ENCODE measurements around the gene RENBP.

Gene RENBP

DNA sequence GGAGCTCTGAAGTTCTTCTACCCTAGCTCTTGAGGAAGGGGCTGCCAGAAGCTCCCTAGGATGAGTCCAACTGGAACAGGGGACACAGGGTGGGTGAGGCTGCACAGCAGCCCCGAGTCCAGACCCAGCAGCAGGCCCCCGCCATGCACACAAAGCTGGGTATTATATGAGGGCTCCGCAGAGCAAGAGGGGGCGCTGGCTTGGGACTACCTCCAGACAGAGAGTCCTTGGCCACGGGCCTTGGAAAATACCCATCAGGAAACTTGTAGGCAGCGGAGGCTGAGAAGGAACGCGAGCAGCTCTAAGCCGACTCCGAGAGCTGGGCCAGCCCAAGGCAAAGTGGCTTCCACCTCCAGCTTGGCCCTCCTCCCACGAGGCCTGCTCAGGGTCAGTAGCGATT lies 19.1 kb upstream of the RENBP start:
- Histone ChIP-seq H3K9me3 (ENCODE audit: low read depth, low read length) (no peaks in the 10 kb centered on the region), H3K9ac (ENCODE audit: insufficient read length) (no peak overlapping the region), H3K4me3 (no peak overlapping the region), H3K36me3 (ENCODE audit: insufficient read depth, low read length) (peaks cover 53% of the 10 kb centered on the region; the same call in 1 of the 2 replicates), H3K27ac (no peak overlapping the region)
- no peak for DNase-seq (ENCODE audit: low read depth, low spot score)
- TF ChIP-seq POLR2AphosphoS5 (IDR thresholded peaks at IDR 0.05; ENCODE audit: borderline replicate concordance, low read depth, low read length): no peak
- TF ChIP-seq EZH2 (IDR thresholded peaks at IDR 0.05): no peak
- no peak for TF ChIP-seq FOXP2 (optimal IDR thresholded peaks at IDR 0.05; ENCODE audit: control extremely low read depth, extremely low read length, insufficient read depth)

DNA sequence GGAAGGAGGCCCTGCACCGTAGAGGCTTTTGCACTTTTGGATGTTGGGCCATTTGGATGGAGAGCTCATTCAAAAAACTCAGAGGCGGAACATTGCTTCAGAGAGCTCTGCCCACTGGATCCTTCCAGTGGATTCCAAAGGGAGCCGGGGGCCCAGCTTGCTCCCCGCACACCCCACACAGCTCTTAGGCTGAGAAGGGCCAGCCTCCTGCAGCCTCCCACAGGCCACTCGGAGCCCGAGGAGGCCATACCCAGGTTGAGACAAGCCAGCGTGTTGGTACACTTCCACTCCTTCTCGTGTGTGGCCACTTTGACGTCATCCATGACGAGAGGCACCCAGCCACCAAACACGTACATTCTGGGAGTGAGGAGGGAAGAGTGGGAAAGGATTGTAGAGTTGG lies 16.8 kb upstream of the RENBP start:
- DNase-seq (ENCODE audit: low read depth, low spot score): no peak
- Histone ChIP-seq H3K9ac (ENCODE audit: insufficient read length) (no peak overlapping the region), H3K9me3 (ENCODE audit: low read depth, low read length) (no peaks in the 10 kb centered on the region), H3K36me3 (ENCODE audit: insufficient read depth, low read length) (peaks cover 70% of the 10 kb centered on the region; the same call in 1 of the 2 replicates), H3K27ac (no peak overlapping the region), H3K4me3 (no peak overlapping the region)
- TF ChIP-seq FOXP2 (optimal IDR thresholded peaks at IDR 0.05; ENCODE audit: control extremely low read depth, extremely low read length, insufficient read depth): no peak
- no peak for TF ChIP-seq POLR2AphosphoS5 (IDR thresholded peaks at IDR 0.05; ENCODE audit: borderline replicate concordance, low read depth, low read length)
- TF ChIP-seq EZH2 (IDR thresholded peaks at IDR 0.05): no peak

DNA sequence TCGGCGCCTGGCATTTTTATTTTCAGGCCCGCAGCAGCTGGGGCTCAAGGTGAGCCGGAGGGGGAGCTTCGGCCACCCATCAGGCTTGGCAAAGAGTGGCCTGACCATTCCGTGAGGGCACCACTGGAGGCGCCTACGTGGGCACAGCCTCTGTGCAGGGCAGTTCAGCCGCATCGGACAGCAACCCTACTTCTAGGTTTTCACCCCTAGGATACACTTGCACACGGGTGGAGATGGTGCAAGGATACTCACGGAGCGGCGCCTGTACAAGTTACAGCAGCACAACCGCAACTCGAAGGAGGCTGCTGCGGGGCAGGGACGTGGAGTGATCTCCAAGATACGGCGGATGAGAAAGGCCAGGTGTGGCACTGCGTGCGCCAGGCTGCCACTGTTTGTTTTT lies 16.3 kb upstream of the RENBP start:
- peaks cover 75% of the 10 kb centered on the region; the same call in 1 of the 2 replicates for H3K36me3 ChIP-seq (ENCODE audit: insufficient read depth, low read length)
- no peak for DNase-seq (ENCODE audit: low read depth, low spot score)
- TF ChIP-seq FOXP2 (optimal IDR thresholded peaks at IDR 0.05; ENCODE audit: control extremely low read depth, extremely low read length, insufficient read depth) (no peak), POLR2AphosphoS5 (IDR thresholded peaks at IDR 0.05; ENCODE audit: borderline replicate concordance, low read depth, low read length) (no peak), EZH2 (IDR thresholded peaks at IDR 0.05) (no peak)
- no peaks in the 10 kb centered on the region for H3K9me3 ChIP-seq (ENCODE audit: low read depth, low read length)
- no peak overlapping the region for H3K27ac ChIP-seq
- H3K4me3 ChIP-seq: no peak overlapping the region
- no peak overlapping the region for H3K9ac ChIP-seq (ENCODE audit: insufficient read length)

DNA sequence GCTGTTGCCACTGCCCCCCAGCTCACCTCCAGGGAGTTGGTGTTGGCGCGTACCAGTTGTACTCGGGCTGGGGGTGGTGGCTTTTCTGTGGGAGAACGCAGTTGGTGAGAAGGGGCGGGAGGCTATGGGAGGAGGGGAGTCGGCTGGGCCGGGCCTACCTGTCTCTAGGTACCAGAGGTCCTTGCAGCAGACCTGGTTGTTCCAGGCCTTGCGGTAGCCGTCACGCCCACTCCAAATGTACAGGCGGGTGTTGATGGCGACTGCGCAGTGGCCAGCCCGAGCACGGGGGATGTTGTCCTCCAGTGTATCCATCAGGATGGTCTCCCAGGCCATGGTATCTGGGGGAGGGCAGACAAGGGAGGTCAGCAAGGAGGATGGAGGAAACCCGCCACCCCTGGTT lies 15.6 kb upstream of the RENBP start:
- no peak for TF ChIP-seq EZH2 (IDR thresholded peaks at IDR 0.05)
- TF ChIP-seq POLR2AphosphoS5 (IDR thresholded peaks at IDR 0.05; ENCODE audit: borderline replicate concordance, low read depth, low read length): no peak
- no peak for TF ChIP-seq FOXP2 (optimal IDR thresholded peaks at IDR 0.05; ENCODE audit: control extremely low read depth, extremely low read length, insufficient read depth)
- no peak for DNase-seq (ENCODE audit: low read depth, low spot score)
- Histone ChIP-seq H3K27ac (no peak overlapping the region), H3K36me3 (ENCODE audit: insufficient read depth, low read length) (peaks cover 81% of the 10 kb centered on the region; the same call in 1 of the 2 replicates), H3K4me3 (no peak overlapping the region), H3K9me3 (ENCODE audit: low read depth, low read length) (no peaks in the 10 kb centered on the region), H3K9ac (ENCODE audit: insufficient read length) (no peak overlapping the region)

DNA sequence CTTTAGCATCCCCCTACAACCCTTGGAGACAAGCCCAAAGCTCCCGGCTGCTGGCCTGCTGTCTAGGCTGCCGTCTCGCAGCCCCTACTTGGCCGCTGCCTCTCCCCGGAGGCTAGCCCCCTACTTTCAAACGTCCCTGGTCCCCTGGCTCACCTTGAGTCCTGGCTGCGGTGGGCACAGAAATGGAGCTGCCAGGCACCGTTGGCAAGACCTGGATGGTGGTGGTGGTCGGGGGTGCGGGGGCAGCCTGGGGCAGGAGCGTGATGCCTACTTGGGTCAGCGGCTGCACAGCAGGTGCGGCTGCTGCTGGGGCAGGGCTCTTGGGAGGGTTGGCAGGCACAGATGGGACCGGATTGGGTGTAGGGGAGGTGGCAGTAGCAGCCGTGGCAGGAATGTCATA lies 15.2 kb upstream of the RENBP start:
- no peak for DNase-seq (ENCODE audit: low read depth, low spot score)
- Histone ChIP-seq H3K9me3 (ENCODE audit: low read depth, low read length) (no peaks in the 10 kb centered on the region), H3K27ac (no peak overlapping the region), H3K36me3 (ENCODE audit: insufficient read depth, low read length) (peaks cover 81% of the 10 kb centered on the region; the same call in 1 of the 2 replicates), H3K9ac (ENCODE audit: insufficient read length) (no peak overlapping the region), H3K4me3 (no peak overlapping the region)
- TF ChIP-seq EZH2 (IDR thresholded peaks at IDR 0.05): no peak
- TF ChIP-seq FOXP2 (optimal IDR thresholded peaks at IDR 0.05; ENCODE audit: control extremely low read depth, extremely low read length, insufficient read depth): no peak
- no peak for TF ChIP-seq POLR2AphosphoS5 (IDR thresholded peaks at IDR 0.05; ENCODE audit: borderline replicate concordance, low read depth, low read length)

DNA sequence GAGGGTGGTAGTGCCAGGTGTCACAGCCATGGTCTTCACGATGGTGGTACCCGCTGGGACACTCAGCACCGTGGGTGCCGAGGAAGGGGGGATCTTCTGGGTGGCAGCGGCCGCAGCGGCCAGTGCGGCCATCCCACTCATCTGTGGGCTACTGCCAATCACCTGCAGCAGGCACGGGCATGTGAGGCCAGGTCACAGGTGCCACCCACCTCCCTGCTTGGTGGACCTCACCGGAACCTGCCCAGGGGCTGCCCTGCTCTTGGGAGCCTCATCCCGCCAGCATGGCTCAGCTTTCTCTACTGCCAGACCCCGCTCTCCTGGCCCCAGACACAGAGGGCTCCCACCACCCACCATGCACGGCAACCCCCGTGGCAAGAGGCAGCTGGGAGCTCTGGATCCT lies 14.2 kb upstream of the RENBP start:
- Histone ChIP-seq H3K27ac (no peak overlapping the region), H3K4me3 (no peak overlapping the region), H3K9ac (ENCODE audit: insufficient read length) (no peak overlapping the region), H3K36me3 (ENCODE audit: insufficient read depth, low read length) (peaks cover 80% of the 10 kb centered on the region; the same call in 1 of the 2 replicates), H3K9me3 (ENCODE audit: low read depth, low read length) (no peaks in the 10 kb centered on the region)
- no peak for DNase-seq (ENCODE audit: low read depth, low spot score)
- TF ChIP-seq FOXP2 (optimal IDR thresholded peaks at IDR 0.05; ENCODE audit: control extremely low read depth, extremely low read length, insufficient read depth) (no peak), EZH2 (IDR thresholded peaks at IDR 0.05) (no peak), POLR2AphosphoS5 (IDR thresholded peaks at IDR 0.05; ENCODE audit: borderline replicate concordance, low read depth, low read length) (no peak)

DNA sequence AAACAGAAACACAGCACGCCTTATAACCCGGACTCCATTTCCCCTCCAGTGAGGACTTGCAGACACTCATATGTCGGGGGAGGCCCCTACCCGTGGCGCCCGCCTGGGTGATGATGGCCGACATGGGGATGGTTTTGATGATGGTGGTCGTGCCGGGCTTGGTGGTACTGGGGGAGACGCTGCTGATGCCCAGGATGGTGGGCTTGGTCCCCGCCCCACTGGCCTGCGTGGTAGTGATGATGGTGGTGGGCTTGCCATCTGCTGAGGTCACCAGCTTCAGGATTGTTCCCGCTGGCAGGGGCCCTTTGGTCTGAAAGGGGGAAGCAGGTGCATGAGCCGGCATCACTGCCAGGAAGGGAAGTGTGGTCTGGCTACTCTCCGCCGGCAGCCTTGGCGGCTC lies 12.8 kb upstream of the RENBP start:
- Histone ChIP-seq H3K4me3 (no peak overlapping the region), H3K36me3 (ENCODE audit: insufficient read depth, low read length) (peaks cover 82% of the 10 kb centered on the region), H3K27ac (no peak overlapping the region), H3K9ac (ENCODE audit: insufficient read length) (no peak overlapping the region), H3K9me3 (ENCODE audit: low read depth, low read length) (no peaks in the 10 kb centered on the region)
- TF ChIP-seq EZH2 (IDR thresholded peaks at IDR 0.05) (no peak), FOXP2 (optimal IDR thresholded peaks at IDR 0.05; ENCODE audit: control extremely low read depth, extremely low read length, insufficient read depth) (no peak), POLR2AphosphoS5 (IDR thresholded peaks at IDR 0.05; ENCODE audit: borderline replicate concordance, low read depth, low read length) (no peak)
- no peak for DNase-seq (ENCODE audit: low read depth, low spot score)

DNA sequence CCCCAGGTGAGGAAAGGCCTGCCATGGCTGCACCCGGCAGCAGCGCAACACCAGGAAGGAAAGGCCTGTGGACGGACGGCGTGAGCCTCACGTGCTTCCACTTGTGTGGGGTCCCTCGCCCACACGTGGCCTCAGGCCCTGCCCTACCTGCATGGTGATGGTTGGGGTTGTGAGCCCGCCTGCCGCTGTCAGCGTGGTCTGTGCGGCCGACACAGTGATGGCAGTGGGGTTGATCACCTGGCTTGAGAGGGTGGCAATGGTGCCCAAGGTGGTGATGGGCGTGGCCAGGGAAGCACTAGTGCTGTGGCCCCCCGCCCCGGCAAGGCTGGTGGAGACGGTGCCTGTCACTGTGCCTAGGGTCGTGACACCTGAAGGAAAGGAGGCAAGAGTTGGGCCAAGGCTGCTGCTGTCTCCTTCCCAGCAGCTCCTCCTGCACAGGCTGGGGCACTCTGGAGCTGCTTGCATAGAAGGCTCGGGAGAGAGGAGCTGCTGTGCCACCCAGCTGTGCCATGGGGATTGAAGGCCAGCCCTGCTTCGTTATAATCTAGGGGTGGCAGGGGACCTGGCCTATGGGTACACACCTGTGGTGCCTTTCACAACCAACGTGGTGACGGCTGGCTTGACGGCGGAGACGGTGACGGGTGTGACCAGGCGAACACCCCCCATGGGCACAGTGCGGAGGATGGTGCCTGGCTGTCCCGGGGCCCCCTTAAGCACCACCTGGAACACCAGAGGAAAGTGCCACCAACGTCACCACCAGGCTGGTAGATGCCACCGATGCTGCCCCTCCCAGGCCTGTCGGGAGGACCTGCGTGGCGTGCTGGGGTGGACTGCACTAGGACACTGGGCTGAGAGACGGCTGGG lies 11.8 kb upstream of the RENBP start:
- Histone ChIP-seq H3K9ac (ENCODE audit: insufficient read length) (no peak overlapping the region), H3K9me3 (ENCODE audit: low read depth, low read length) (no peaks in the 10 kb centered on the region), H3K27ac (no peak overlapping the region), H3K4me3 (no peak overlapping the region), H3K36me3 (ENCODE audit: insufficient read depth, low read length) (peaks cover 82% of the 10 kb centered on the region)
- TF ChIP-seq POLR2AphosphoS5 (IDR thresholded peaks at IDR 0.05; ENCODE audit: borderline replicate concordance, low read depth, low read length) (no peak), FOXP2 (optimal IDR thresholded peaks at IDR 0.05; ENCODE audit: control extremely low read depth, extremely low read length, insufficient read depth) (no peak), EZH2 (IDR thresholded peaks at IDR 0.05) (no peak)
- no peak for DNase-seq (ENCODE audit: low read depth, low spot score)
